Type B pancreatic cell (in vitro differentiated cells): ENCODE measurements around the gene JAKMIP1. TPM values are rescaled to one million over a fixed set of nuclear protein-coding genes. Genes with fewer than 3 reads are reported as not detected.

Experiments
- DNase-seq: peaks from one replicate; pipeline ENCODE4 v3.0.0; 2021; ENCODE audit warnings: mixed read lengths; ENCODE audit not compliant: unreplicated experiment; ENCODE audit errors: extremely low spot score
- H3K27ac Mint-ChIP-seq: 2 replicates; pipeline ENCODE4 v1.8.0; 2021; ENCODE audit warnings: mild to moderate bottlenecking, mixed read lengths
- H3K27me3 Mint-ChIP-seq: 2 replicates; pipeline ENCODE4 v1.8.0; 2021; ENCODE audit warnings: mixed read lengths
- H3K36me3 Mint-ChIP-seq: 2 replicates; pipeline ENCODE4 v1.8.0; 2021; ENCODE audit warnings: mixed read lengths
- H3K4me1 Mint-ChIP-seq: one replicate; pipeline ENCODE4 v1.8.0; 2021; ENCODE audit warnings: mixed read lengths; ENCODE audit not compliant: unreplicated experiment
- H3K4me3 Mint-ChIP-seq: 2 replicates; pipeline ENCODE4 v1.8.0; 2021; ENCODE audit warnings: mild to moderate bottlenecking, mixed read lengths
- H3K9me3 Mint-ChIP-seq: 2 replicates; pipeline ENCODE4 v1.8.0; 2021; ENCODE audit warnings: mixed read lengths
- total RNA-seq: library from RNA; stranded (reverse); gene quantifications from 2 replicates; pipeline ENCODE4 v1.2.1, GENCODE V29; 2021; ENCODE audit warnings: low replicate concordance
- TF ChIP-seq, protein P1 (sequence below): fragments of 200-600 bp; sonication (generic); conservative IDR thresholded peaks from 2 replicates; pipeline ENCODE4 v1.5.0; 2021; ENCODE audit warnings: antibody characterized with exemption, mild to moderate bottlenecking

JAKMIP1 gene
- total RNA-seq, 1 donor from 2014 or later = 0.89 TPM

DNA sequence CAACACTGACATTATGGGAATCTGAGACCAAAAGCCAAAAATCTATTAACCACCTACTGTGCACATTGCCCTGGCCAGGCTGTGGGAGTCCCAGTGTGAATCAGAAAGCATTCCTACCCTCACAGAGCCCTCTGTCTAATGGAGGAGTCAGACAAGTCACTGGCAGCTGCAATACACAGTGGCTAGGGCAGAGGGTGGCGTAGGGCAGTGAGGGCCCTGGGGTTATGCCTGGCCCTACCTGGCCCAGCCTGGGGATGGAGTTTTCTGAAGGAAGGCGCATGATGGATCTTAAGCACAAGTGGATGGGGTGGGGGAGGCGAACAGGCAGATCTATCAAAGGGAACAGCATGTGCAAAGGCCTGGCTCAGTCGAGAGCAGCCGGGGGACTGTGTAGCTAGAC is 10.8 kb downstream of the JAKMIP1 start:
- Mint-ChIP-seq H3K9me3 (no peaks in the 10 kb centered on the region), H3K4me1 (no peaks in the 10 kb centered on the region), H3K36me3 (no peaks in the 10 kb centered on the region), H3K4me3 (no peak overlapping the region), H3K27ac (no peak overlapping the region), H3K27me3 (peaks cover 60% of the 10 kb centered on the region)
- no peak for DNase-seq
- TF ChIP-seq, protein P1, sequence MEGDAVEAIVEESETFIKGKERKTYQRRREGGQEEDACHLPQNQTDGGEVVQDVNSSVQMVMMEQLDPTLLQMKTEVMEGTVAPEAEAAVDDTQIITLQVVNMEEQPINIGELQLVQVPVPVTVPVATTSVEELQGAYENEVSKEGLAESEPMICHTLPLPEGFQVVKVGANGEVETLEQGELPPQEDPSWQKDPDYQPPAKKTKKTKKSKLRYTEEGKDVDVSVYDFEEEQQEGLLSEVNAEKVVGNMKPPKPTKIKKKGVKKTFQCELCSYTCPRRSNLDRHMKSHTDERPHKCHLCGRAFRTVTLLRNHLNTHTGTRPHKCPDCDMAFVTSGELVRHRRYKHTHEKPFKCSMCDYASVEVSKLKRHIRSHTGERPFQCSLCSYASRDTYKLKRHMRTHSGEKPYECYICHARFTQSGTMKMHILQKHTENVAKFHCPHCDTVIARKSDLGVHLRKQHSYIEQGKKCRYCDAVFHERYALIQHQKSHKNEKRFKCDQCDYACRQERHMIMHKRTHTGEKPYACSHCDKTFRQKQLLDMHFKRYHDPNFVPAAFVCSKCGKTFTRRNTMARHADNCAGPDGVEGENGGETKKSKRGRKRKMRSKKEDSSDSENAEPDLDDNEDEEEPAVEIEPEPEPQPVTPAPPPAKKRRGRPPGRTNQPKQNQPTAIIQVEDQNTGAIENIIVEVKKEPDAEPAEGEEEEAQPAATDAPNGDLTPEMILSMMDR = no peak

DNA sequence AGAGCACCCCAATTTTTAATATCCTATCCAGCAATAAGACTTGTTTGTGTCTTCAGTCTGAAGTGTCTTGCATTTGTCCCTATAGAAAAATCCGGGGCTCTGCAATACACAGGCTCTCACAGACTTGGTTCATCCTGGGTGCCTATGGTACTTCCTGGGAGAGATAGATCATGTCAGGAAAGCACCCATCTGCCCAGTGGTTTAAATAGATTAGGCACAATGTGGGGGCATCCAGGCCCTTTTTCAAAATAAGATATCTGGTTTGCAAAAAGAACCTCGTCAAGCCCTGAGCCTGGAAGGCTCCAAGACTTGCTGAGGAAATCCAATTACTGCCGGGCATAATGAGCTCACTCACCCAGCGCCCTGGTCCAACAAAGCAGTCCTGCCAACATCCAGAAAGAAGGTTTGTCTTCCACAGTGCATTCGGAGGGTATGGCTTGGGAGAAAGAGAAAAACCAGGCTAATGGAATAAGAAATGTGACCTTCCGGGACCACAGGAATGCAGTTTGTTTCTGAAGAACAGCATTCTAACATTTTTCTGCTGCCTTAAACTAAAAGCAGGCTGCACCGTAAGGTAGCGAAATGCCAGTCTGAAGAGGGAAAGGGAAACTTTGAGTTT is 11.6 kb downstream of the JAKMIP1 start:
- H3K4me1 Mint-ChIP-seq = no peaks in the 10 kb centered on the region
- TF ChIP-seq, protein P1 = no peak
- H3K9me3 Mint-ChIP-seq = no peaks in the 10 kb centered on the region
- no peaks in the 10 kb centered on the region for H3K36me3 Mint-ChIP-seq
- no peak for DNase-seq
- peaks cover 60% of the 10 kb centered on the region for H3K27me3 Mint-ChIP-seq
- H3K27ac Mint-ChIP-seq = no peak overlapping the region
- H3K4me3 Mint-ChIP-seq = no peak overlapping the region

DNA sequence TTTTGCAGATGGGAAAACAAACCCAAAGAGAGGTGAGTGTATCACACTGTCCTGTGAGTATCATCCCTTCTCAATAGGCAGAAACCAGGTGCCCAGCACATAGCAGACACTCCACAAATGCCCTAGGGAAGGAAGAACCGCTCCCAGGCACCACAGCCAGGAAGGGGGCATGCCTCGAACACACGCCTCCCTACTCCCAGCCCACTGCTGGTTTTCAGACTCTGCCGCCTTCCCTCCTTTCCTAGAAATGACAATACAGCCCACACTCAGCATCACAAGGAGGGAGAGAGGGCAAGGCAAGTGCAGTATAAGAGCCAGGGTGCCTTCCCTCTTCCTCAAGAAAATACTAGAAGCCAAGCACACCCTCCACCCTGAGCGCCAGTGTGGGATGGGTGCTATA is 16.2 kb downstream of the JAKMIP1 start:
- peaks cover 31% of the 10 kb centered on the region for H3K27me3 Mint-ChIP-seq
- H3K9me3 Mint-ChIP-seq = no peaks in the 10 kb centered on the region
- H3K36me3 Mint-ChIP-seq = no peaks in the 10 kb centered on the region
- no peaks in the 10 kb centered on the region for H3K4me1 Mint-ChIP-seq
- no peak overlapping the region for H3K4me3 Mint-ChIP-seq
- H3K27ac Mint-ChIP-seq = no peak overlapping the region
- TF ChIP-seq, protein P1 = no peak
- no peak for DNase-seq

DNA sequence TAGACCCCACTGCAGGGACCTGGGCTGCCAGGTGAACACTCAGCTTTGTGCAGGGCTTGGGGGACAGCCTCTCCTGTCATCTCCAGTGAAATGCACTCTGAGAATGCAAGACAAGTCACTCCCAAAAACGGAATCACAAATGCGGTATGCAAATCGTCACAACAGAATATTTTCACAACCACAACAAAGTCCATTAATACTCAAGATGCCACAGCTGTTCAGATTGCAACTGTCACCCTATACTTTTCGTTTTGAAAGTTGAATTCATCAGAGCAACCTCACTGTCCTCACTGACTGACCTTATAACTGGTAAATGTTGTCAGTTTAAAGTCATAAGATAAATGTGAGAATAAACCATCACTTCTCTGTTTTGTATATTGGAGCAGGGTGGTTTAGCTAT is 16.6 kb downstream of the JAKMIP1 start:
- TF ChIP-seq, protein P1 = no peak
- no peak for DNase-seq
- no peaks in the 10 kb centered on the region for H3K36me3 Mint-ChIP-seq
- no peak overlapping the region for H3K4me3 Mint-ChIP-seq
- H3K4me1 Mint-ChIP-seq = no peaks in the 10 kb centered on the region
- no peak overlapping the region for H3K27ac Mint-ChIP-seq
- H3K27me3 Mint-ChIP-seq = peaks cover 27% of the 10 kb centered on the region
- H3K9me3 Mint-ChIP-seq = peaks cover 1% of the 10 kb centered on the region

DNA sequence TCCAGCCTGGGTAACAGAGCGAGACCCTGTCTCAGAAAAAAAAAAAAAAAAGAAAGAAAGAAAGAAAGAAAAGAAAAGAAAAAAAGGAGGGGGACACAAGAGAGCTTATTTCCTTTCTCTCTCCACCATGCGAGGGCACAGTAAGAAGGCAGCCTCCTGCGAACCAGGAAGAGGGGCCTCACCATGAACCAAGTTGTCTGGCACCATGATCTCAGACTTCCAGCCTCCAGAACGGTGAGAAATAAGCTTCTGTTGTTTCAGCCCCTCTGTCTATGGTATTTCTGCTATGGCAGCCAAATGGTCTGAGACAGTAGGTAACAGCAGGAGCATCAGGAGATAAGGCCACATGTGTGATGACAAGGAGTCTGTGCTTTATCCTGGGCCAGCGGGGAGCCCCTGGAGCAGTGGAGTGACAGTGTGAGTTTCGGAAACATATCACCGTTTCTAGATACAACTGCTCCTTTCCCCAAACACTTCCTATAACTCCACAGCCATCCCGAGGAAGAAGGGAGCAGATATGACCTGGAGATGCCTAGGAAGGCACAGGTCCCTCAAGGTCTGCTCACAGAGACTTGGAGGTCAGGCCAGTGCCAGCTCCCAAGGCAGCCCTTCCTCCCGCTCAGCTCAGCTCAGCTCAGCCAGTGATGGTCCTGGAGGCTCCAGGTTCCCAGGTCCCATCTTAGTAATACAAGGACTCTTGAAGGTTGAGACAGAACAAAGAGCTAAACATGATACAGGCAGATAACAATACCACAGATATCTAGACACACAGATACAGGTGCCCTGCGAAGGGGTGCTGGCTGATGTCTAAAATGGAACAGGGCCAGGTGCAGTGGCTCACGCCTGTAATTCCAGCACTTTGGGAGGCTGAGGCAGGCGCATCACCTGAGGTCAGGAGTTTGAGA is 17.7 kb downstream of the JAKMIP1 start:
- DNase-seq = no peak
- H3K4me3 Mint-ChIP-seq = no peak overlapping the region
- H3K4me1 Mint-ChIP-seq = no peaks in the 10 kb centered on the region
- H3K27me3 Mint-ChIP-seq = peaks cover 21% of the 10 kb centered on the region
- H3K27ac Mint-ChIP-seq = no peak overlapping the region
- H3K36me3 Mint-ChIP-seq = no peaks in the 10 kb centered on the region
- peaks cover 12% of the 10 kb centered on the region for H3K9me3 Mint-ChIP-seq
- TF ChIP-seq, protein P1 = no peak
